Gastrocnemius medialis (tissue), 4 donors: ENCODE measurements around the gene P3R3URF.

ENCODE experiments used
- POLR2A ChIP-seq, 2 donors: fragments of 450-650 bp; IDR thresholded peaks; one replicate each; pipeline ENCODE4 v1.6.1; 2017; ENCODE audit warnings: antibody characterized with exemption in 2 of 2, mild to moderate bottlenecking in 2 of 2, moderate library complexity in 2 of 2
- TF ChIP-seq, protein P1 (sequence below), 5 experiments: fragments of 450-650 bp in 3 of 5; fragments of 200-600 bp in 2 of 5; sonication (generic) in 2 of 5; IDR thresholded peaks in 4 of 5; conservative IDR thresholded peaks in 1 of 5; 1 replicate in 4 of 5; 2 replicates in 1 of 5; pipeline ENCODE4 v1.5.1; 2016 to 2019; ENCODE audit warnings: antibody characterized with exemption in 5 of 5, mild to moderate bottlenecking in 3 of 5, moderate library complexity in 3 of 5

DNA sequence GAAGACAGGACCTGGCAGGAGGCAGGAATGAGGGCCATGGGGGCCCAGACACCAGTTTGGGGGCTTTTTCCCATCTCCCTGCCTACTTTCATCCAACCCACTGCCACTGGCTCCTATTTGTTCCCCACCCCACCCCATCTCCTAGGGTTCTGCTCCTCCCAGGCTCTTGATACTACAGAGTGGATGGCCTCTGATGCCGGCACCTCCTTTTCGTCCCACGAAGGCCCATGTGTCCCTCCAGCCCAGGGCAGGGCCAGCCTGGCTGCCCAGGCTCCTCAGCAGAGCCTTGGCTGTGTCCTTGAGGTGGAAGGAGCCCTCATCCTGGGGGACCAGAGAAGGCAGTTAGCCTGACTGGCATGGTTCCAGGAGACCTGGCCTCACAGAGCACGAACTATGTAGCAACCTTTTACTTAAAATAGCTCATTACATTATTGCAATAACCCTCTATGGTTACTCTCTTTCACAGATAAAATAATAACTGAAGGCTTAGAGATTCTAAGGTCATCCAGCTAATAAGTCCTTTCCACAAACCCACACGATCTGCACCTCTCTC is 18.4 kb upstream of the P3R3URF start:
- TF ChIP-seq POLR2A (IDR thresholded peaks at IDR 0.05): no peak
- TF ChIP-seq, protein P1, sequence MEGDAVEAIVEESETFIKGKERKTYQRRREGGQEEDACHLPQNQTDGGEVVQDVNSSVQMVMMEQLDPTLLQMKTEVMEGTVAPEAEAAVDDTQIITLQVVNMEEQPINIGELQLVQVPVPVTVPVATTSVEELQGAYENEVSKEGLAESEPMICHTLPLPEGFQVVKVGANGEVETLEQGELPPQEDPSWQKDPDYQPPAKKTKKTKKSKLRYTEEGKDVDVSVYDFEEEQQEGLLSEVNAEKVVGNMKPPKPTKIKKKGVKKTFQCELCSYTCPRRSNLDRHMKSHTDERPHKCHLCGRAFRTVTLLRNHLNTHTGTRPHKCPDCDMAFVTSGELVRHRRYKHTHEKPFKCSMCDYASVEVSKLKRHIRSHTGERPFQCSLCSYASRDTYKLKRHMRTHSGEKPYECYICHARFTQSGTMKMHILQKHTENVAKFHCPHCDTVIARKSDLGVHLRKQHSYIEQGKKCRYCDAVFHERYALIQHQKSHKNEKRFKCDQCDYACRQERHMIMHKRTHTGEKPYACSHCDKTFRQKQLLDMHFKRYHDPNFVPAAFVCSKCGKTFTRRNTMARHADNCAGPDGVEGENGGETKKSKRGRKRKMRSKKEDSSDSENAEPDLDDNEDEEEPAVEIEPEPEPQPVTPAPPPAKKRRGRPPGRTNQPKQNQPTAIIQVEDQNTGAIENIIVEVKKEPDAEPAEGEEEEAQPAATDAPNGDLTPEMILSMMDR (IDR thresholded peaks at IDR 0.05 in 4 of 5, conservative IDR thresholded peaks at IDR 0.05 in 1 of 5): no peak
